ENCODE results near the gene GAS2L2. TPM values are rescaled to one million over a fixed set of nuclear protein-coding genes. Genes with fewer than 3 reads are reported as not detected.

Gene GAS2L2
- total and polyA plus RNA-seq, 2 of the 8 experiments (the other 6 are each of a cell fraction or from before 2014, with no cell fraction given): 0.09 to 0.13 TPM

DNA sequence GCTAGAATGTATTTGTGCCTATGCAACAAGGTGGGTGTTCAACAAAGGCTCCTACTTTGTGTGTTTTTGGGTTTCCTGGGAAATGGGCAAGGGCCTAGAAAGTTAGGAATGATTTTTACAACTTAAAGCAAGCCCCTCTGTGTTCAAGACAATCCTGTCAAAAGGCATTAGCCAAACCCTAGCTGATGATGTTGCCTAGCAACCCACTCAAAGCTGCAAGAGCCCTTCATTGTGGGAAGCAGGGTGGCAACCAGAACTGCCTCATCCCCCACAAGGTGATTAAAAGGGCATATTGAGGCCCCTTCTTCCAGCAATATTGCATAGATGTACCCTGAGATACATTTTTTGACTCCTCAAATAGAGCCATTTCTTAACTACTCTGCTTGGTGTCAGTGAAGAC lies 37.6 kb downstream of the GAS2L2 start:
- H2BK5ac ChIP-seq (ENCODE audit: low read depth, low read length): no peak overlapping the region
- H2BK120ac ChIP-seq (replicated peaks; ENCODE audit: low read depth, low read length): no peak overlapping the region
- H4K8ac ChIP-seq (ENCODE audit: extremely low read depth, insufficient read depth, low read length): no peak overlapping the region
- no peak overlapping the region for H3K4ac ChIP-seq (replicated peaks; ENCODE audit: insufficient read length, low read depth, low read length)
- POLR2A ChIA-PET (ENCODE audit: partially characterized antibody): no interaction called here
- no peaks in the 10 kb centered on the region for H3K9me3 ChIP-seq (ENCODE audit: insufficient read depth in 2 of 2, low read depth in 1 of 2, low read length in 1 of 2)
- H3K14ac ChIP-seq (ENCODE audit: insufficient read length): no peak overlapping the region
- H3K23ac ChIP-seq (ENCODE audit: insufficient read length): no peak overlapping the region
- H2AFZ ChIP-seq (ENCODE audit: low read length): no peak overlapping the region
- no peak for DNase-seq (ENCODE audit: low read depth in 1 of 2, low spot score in 2 of 2)
- no peak overlapping the region for H2BK20ac ChIP-seq (ENCODE audit: low read length)
- no peak for TF ChIP-seq HDAC2 (IDR thresholded peaks at IDR 0.05; ENCODE audit: borderline replicate concordance in 1 of 2, low read depth in 2 of 2, low read length in 2 of 2)
- no peak for TF ChIP-seq CEBPB (IDR thresholded peaks at IDR 0.05; ENCODE audit: low read depth, low read length)
- TF ChIP-seq, protein P1, sequence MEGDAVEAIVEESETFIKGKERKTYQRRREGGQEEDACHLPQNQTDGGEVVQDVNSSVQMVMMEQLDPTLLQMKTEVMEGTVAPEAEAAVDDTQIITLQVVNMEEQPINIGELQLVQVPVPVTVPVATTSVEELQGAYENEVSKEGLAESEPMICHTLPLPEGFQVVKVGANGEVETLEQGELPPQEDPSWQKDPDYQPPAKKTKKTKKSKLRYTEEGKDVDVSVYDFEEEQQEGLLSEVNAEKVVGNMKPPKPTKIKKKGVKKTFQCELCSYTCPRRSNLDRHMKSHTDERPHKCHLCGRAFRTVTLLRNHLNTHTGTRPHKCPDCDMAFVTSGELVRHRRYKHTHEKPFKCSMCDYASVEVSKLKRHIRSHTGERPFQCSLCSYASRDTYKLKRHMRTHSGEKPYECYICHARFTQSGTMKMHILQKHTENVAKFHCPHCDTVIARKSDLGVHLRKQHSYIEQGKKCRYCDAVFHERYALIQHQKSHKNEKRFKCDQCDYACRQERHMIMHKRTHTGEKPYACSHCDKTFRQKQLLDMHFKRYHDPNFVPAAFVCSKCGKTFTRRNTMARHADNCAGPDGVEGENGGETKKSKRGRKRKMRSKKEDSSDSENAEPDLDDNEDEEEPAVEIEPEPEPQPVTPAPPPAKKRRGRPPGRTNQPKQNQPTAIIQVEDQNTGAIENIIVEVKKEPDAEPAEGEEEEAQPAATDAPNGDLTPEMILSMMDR (IDR thresholded peaks at IDR 0.05; ENCODE audit: control extremely low read depth in 1 of 3, insufficient read depth in 1 of 3, low read depth in 1 of 3, low read length in 3 of 3): no peak
- TF ChIP-seq, protein P2, sequence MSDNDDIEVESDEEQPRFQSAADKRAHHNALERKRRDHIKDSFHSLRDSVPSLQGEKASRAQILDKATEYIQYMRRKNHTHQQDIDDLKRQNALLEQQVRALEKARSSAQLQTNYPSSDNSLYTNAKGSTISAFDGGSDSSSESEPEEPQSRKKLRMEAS (IDR thresholded peaks at IDR 0.05): no peak
- no peak for TF ChIP-seq CTBP2 (IDR thresholded peaks at IDR 0.05; ENCODE audit: borderline replicate concordance, insufficient read depth, insufficient read length, low read length)
- TF ChIP-seq SIX5 (IDR thresholded peaks at IDR 0.05; ENCODE audit: low read depth, low read length): no peak
- TF ChIP-seq CHD1 (IDR thresholded peaks at IDR 0.05; ENCODE audit: low read depth, low read length): no peak
- no peak for TF ChIP-seq NANOG (IDR thresholded peaks at IDR 0.05; ENCODE audit: insufficient read depth, low read depth, low read length, poor library complexity, severe bottlenecking)
- no peaks in the 10 kb centered on the region for H3K79me2 ChIP-seq (ENCODE audit: control insufficient read depth in 1 of 2, insufficient read depth in 2 of 2, low read length in 2 of 2)
- H3K27ac ChIP-seq (ENCODE audit: low read depth, low read length): no peak overlapping the region
- H2BK12ac ChIP-seq (ENCODE audit: low read depth, low read length): no peak overlapping the region
- no peak overlapping the region for H2AK5ac ChIP-seq (ENCODE audit: low read depth, low read length)
- no peak overlapping the region for H3K9ac ChIP-seq (replicated peaks in 1 of 4; ENCODE audit: extremely low read depth in 1 of 4, low read depth in 3 of 4, low read length in 3 of 4)
- H4K91ac ChIP-seq (replicated peaks; ENCODE audit: insufficient read length, low read length): no peak overlapping the region
- H2BK15ac ChIP-seq (ENCODE audit: low read length): no peak overlapping the region
- H3K18ac ChIP-seq (ENCODE audit: extremely low read depth, low read length): no peak overlapping the region
- CTCF ChIA-PET (ENCODE audit: partially characterized antibody): interaction anchor here (1.1 to 3.8 kb wide), 2 partner anchors 12 to 33 kb away, joined by 3 to 15 read pairs; no protein-coding TSS in a partner anchor
- H3K4me1 ChIP-seq (replicated peaks in 1 of 4; ENCODE audit: control insufficient read depth in 3 of 4, insufficient read depth in 4 of 4, low read length in 3 of 4): no peaks in the 10 kb centered on the region
- no peak overlapping the region for H3K56ac ChIP-seq (replicated peaks; ENCODE audit: insufficient read length, low read depth, low read length)
- H3K23me2 ChIP-seq (ENCODE audit: low read depth, low read length): no peaks in the 10 kb centered on the region
- H4K20me1 ChIP-seq (replicated peaks in 1 of 2; ENCODE audit: control insufficient read depth in 1 of 2, insufficient read depth in 2 of 2, low read length in 2 of 2): peaks cover 0 to 7% of the 10 kb centered on the region in 2 experiments
- H3K79me1 ChIP-seq (ENCODE audit: low read depth, low read length): no peaks in the 10 kb centered on the region
- no peak overlapping the region for H4K5ac ChIP-seq (ENCODE audit: insufficient read length, low read depth, low read length)
- H3K27me3 ChIP-seq (replicated peaks in 1 of 4; ENCODE audit: control insufficient read depth in 3 of 4, extremely low read depth in 1 of 4, insufficient read depth in 3 of 4, low read length in 3 of 4): peaks cover 0 to 1% (median 0%) of the 10 kb centered on the region in 4 experiments; a peak in 1 of 7 replicates
- H3K36me3 ChIP-seq (ENCODE audit: control insufficient read depth in 2 of 4, insufficient read depth in 4 of 4, low read length in 3 of 4): peaks cover 0 to 29% (median 14%) of the 10 kb centered on the region in 4 experiments; a peak in 6 of 8 replicates
- FAIRE-seq: no peak
- H3K4me2 ChIP-seq (ENCODE audit: insufficient read depth in 1 of 2, low read depth in 2 of 2, low read length in 2 of 2): no peak overlapping the region
- H3K4me3 ChIP-seq (ENCODE audit: extremely low read depth in 1 of 4, insufficient read depth in 2 of 4, low read depth in 3 of 4, low read length in 4 of 4): no peak overlapping the region
